ENCODE data around the gene COL5A2. TPM values are rescaled to one million over a fixed set of nuclear protein-coding genes. Genes with fewer than 3 reads are reported as not detected.

The COL5A2 gene
- total RNA-seq, 1 donor from 2014 or later = 29.8 TPM

GRCh38 chr2:189192766-189193165, 13.2 kb upstream of the COL5A2 start:
- Histone ChIP-seq H3K4me1 (no peaks in the 10 kb centered on the region), H3K9me3 (no peaks in the 10 kb centered on the region), H3K4me3 (no peak overlapping the region), H3K27ac (no peak overlapping the region), H3K27me3 (no peaks in the 10 kb centered on the region), H3K36me3 (no peaks in the 10 kb centered on the region)
- intact Hi-C loops (cut with DNase I) = no loop called here
- no peak for TF ChIP-seq CTCF (IDR thresholded peaks at IDR 0.05)
- DNase-seq (no peak), ATAC-seq (no peak)

- Histone ChIP-seq H3K4me3 (no peak overlapping the region), H3K27ac (no peak overlapping the region), H3K9me3 (no peaks in the 10 kb centered on the region), H3K27me3 (no peaks in the 10 kb centered on the region), H3K4me1 (no peaks in the 10 kb centered on the region), H3K36me3 (no peaks in the 10 kb centered on the region)
- no peak for TF ChIP-seq CTCF (IDR thresholded peaks at IDR 0.05)
- ATAC-seq (no peak), DNase-seq (no peak)
- intact Hi-C loops (cut with DNase I) = no loop called here
These were observed 12.2 kb upstream of the COL5A2 start for GRCh38 chr2:189191766-189192165.

- ATAC-seq (no peak), DNase-seq (no peak)
- intact Hi-C loops (cut with DNase I) = no loop called here
- no peaks in the 10 kb centered on the region for H3K36me3 ChIP-seq
- no peak for TF ChIP-seq CTCF (IDR thresholded peaks at IDR 0.05)
- H3K27me3 ChIP-seq = no peaks in the 10 kb centered on the region
- no peak overlapping the region for H3K27ac ChIP-seq
- no peak overlapping the region for H3K4me3 ChIP-seq
- no peaks in the 10 kb centered on the region for H3K4me1 ChIP-seq
- H3K9me3 ChIP-seq = no peaks in the 10 kb centered on the region
These were observed 11.1 kb upstream of the COL5A2 start for GRCh38 chr2:189190685-189191084.

- Histone ChIP-seq H3K36me3 (no peaks in the 10 kb centered on the region), H3K4me1 (no peaks in the 10 kb centered on the region), H3K9me3 (no peaks in the 10 kb centered on the region), H3K4me3 (no peak overlapping the region), H3K27me3 (no peaks in the 10 kb centered on the region), H3K27ac (no peak overlapping the region)
- ATAC-seq (no peak), DNase-seq (no peak)
- intact Hi-C loops (cut with DNase I) = no loop called here
- TF ChIP-seq CTCF (IDR thresholded peaks at IDR 0.05) = no peak
These were observed 8.7 kb upstream of the COL5A2 start for GRCh38 chr2:189188115-189188805.

GRCh38 chr2:189183170-189183569, 3.6 kb upstream of the COL5A2 start:
- intact Hi-C loops (cut with DNase I) = no loop called here
- TF ChIP-seq CTCF (IDR thresholded peaks at IDR 0.05) = no peak

GRCh38 chr2:189181706-189182105, 2.1 kb upstream of the COL5A2 start:
- no peak overlapping the region for H3K4me3 ChIP-seq
- intact Hi-C loops (cut with DNase I) = no loop called here
- ATAC-seq = no peak
- no peaks in the 10 kb centered on the region for H3K4me1 ChIP-seq
- H3K9me3 ChIP-seq = no peaks in the 10 kb centered on the region
- no peak overlapping the region for H3K27ac ChIP-seq
- no peaks in the 10 kb centered on the region for H3K36me3 ChIP-seq
- no peaks in the 10 kb centered on the region for H3K27me3 ChIP-seq
- DNase-seq = no peak
- TF ChIP-seq CTCF (IDR thresholded peaks at IDR 0.05) = no peak

More at GRCh38 chr2:189183170-189183569, 3.6 kb upstream of the COL5A2 start:
- H3K36me3 ChIP-seq = no peaks in the 10 kb centered on the region
- H3K9me3 ChIP-seq = no peaks in the 10 kb centered on the region
- DNase-seq (no peak), ATAC-seq (no peak)
- H3K4me1 ChIP-seq = no peaks in the 10 kb centered on the region
- no peak overlapping the region for H3K4me3 ChIP-seq
- no peaks in the 10 kb centered on the region for H3K27me3 ChIP-seq
- no peak overlapping the region for H3K27ac ChIP-seq

Measured in upper lobe of right lung (tissue), 1 donor.